Mucosa of rectum (tissue), 2 donors: ENCODE measurements around the gene FHL2.
"Not testable (repeated sequence)": the region's sequence is repeated elsewhere in the genome, so short reads cannot be mapped to it uniquely, and the experiment has no call there.

ENCODE experiments used
- H3K27ac ChIP-seq, 2 donors: one replicate each; pipeline ENCODE4 v1.7.0; 2013; ENCODE audit warnings: inconsistent platforms in 2 of 2, low read depth in 2 of 2, low read length in 2 of 2
- H3K27me3 ChIP-seq, 2 donors: one replicate each; pipeline ENCODE4 v1.7.0; 2013; ENCODE audit warnings: low read length in 2 of 2; ENCODE audit not compliant: control insufficient read depth in 2 of 2, insufficient read depth in 2 of 2
- H3K36me3 ChIP-seq, 2 donors: one replicate each; pipeline ENCODE4 v1.7.0; 2013; ENCODE audit warnings: low read length in 2 of 2; ENCODE audit not compliant: control insufficient read depth in 2 of 2, insufficient read depth in 2 of 2
- H3K4me1 ChIP-seq, 2 donors: one replicate each; pipeline ENCODE4 v1.7.0; 2013; ENCODE audit warnings: low read length in 2 of 2, mild to moderate bottlenecking in 1 of 2; ENCODE audit not compliant: control insufficient read depth in 2 of 2, insufficient read depth in 2 of 2
- H3K4me3 ChIP-seq, 2 donors: one replicate each; pipeline ENCODE4 v1.7.0; 2013; ENCODE audit warnings: low read length in 2 of 2
- H3K9ac ChIP-seq, 2 donors: one replicate each; pipeline ENCODE4 v1.7.0; 2013; ENCODE audit warnings: low read length in 2 of 2, low read depth in 1 of 2, mild to moderate bottlenecking in 1 of 2
- H3K9me3 ChIP-seq, 2 donors: one replicate each; pipeline ENCODE4 v1.7.0; 2013; ENCODE audit warnings: low read length in 2 of 2; ENCODE audit not compliant: control insufficient read depth in 2 of 2
- donor health status: healthy.
- donor health status: Normal muscosa, but diverticular disease.

FHL2 gene

DNA sequence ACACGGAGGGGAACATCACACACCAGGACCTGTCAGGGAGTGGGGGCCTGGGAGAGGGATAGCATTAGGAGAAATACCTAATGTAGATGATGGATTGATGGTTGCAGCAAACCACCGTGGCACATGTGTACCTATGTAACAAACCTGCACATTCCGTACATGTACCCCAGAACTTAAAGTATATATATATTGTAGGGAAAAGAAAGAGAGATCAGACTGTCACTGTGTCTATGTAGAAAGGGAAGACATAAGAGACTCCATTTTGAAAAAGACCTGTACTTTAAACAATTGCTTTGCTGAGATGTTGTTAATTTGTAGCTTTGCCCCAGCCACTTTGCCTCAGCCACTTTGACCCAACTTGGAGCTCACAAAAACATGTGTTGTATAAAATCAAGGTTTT is 26.0 kb upstream of the FHL2 start:
- not testable (repeated sequence) for H3K36me3 ChIP-seq, H3K27ac ChIP-seq, H3K4me1 ChIP-seq, H3K27me3 ChIP-seq, H3K9ac ChIP-seq, H3K9me3 ChIP-seq, H3K4me3 ChIP-seq

DNA sequence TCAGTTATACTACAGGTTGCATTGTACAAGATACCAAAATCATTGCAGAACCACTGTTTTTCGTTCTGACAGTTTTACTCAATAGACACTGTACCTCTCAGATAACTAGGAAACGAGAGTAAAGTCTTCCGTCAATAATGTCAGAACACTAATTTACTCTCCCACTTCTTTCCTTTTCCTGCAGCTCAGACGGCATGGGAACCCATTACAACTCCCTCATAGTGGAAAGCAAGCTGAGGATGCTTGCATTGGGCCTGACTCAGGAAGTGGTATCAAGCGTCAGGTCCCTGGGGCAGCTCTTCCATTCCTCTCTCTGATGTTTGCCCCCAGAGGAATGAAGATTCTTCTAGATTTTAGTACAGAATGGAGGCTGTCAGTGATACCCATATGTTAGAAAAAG is 23.9 kb upstream of the FHL2 start:
- H3K27me3 ChIP-seq, result no peaks in the 10 kb centered on the region

GRCh38 chr2:105421053-105421452 is 22.2 kb upstream of the FHL2 start:
- no peak overlapping the region for H3K27ac ChIP-seq

More for the DNA sequence above, 23.9 kb upstream of the FHL2 start:
- no peaks in the 10 kb centered on the region for H3K36me3 ChIP-seq
- peaks cover 0 to 2% of the 10 kb centered on the region in 2 donors for H3K9me3 ChIP-seq
- H3K27ac ChIP-seq, result no peak overlapping the region
- H3K9ac ChIP-seq, result no peak overlapping the region
- no peak overlapping the region for H3K4me3 ChIP-seq
- H3K4me1 ChIP-seq, result peaks cover 0 to 9% of the 10 kb centered on the region in 2 donors

GRCh38 chr2:105418522-105418921 is 19.7 kb upstream of the FHL2 start:
- Histone ChIP-seq H3K27ac (no peak overlapping the region), H3K4me1 (no peaks in the 10 kb centered on the region), H3K36me3 (no peaks in the 10 kb centered on the region), H3K4me3 (no peak overlapping the region), H3K9me3 (peaks cover 0 to 2% of the 10 kb centered on the region in 2 donors), H3K27me3 (no peaks in the 10 kb centered on the region), H3K9ac (no peak overlapping the region)

More at GRCh38 chr2:105421053-105421452, 22.2 kb upstream of the FHL2 start:
- Histone ChIP-seq H3K27me3 (no peaks in the 10 kb centered on the region), H3K9ac (no peak overlapping the region), H3K9me3 (peaks cover 0 to 2% of the 10 kb centered on the region in 2 donors), H3K4me3 (no peak overlapping the region), H3K4me1 (peaks cover 0 to 2% of the 10 kb centered on the region in 2 donors), H3K36me3 (no peaks in the 10 kb centered on the region)

GRCh38 chr2:105417857-105418436 is 19.1 kb upstream of the FHL2 start:
- H3K27me3 ChIP-seq, result no peaks in the 10 kb centered on the region
- no peak overlapping the region for H3K27ac ChIP-seq
- peaks cover 0 to under 1% of the 10 kb centered on the region in 2 donors for H3K4me1 ChIP-seq
- no peak overlapping the region for H3K9ac ChIP-seq
- no peak overlapping the region for H3K4me3 ChIP-seq
- no peaks in the 10 kb centered on the region for H3K36me3 ChIP-seq
- peaks cover 0 to 2% of the 10 kb centered on the region in 2 donors for H3K9me3 ChIP-seq

- H3K9ac ChIP-seq, result no peak overlapping the region
- H3K27ac ChIP-seq, result no peak overlapping the region
- H3K36me3 ChIP-seq, result no peaks in the 10 kb centered on the region
- no peak overlapping the region for H3K4me3 ChIP-seq
- H3K9me3 ChIP-seq, result peaks cover 0 to 2% of the 10 kb centered on the region in 2 donors
- no peaks in the 10 kb centered on the region for H3K27me3 ChIP-seq
- H3K4me1 ChIP-seq, result peaks cover 0 to 15% of the 10 kb centered on the region in 2 donors
These were observed 17.3 kb upstream of the FHL2 start for GRCh38 chr2:105416156-105416555.

DNA sequence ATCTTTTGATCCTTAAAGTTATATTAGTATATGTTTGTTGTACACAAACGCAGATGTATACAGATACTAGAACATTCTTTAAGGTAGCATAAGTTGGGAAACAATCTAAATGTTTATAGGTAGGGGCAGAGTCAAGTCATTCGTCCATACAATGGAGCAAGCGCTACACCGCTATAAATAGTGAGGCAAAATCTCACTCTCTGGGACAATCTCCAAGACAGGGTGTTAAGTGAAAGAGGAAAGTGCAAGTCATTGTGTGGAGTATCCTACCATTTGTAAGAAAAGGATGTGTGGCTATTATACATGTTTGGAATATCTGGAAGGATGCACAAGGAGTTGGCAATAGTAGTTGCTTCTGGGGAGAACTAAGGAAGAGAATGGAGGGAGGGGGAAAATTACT is 16.2 kb upstream of the FHL2 start:
- no peaks in the 10 kb centered on the region for H3K36me3 ChIP-seq
- no peak overlapping the region for H3K27ac ChIP-seq
- no peak overlapping the region for H3K9ac ChIP-seq
- peaks cover 0 to 15% of the 10 kb centered on the region in 2 donors for H3K4me1 ChIP-seq
- H3K27me3 ChIP-seq, result no peaks in the 10 kb centered on the region
- no peak overlapping the region for H3K4me3 ChIP-seq
- H3K9me3 ChIP-seq, result peaks cover 0 to 2% of the 10 kb centered on the region in 2 donors

GRCh38 chr2:105413206-105413605 is 14.4 kb upstream of the FHL2 start:
- H3K36me3 ChIP-seq, result no peaks in the 10 kb centered on the region
- H3K27me3 ChIP-seq, result peaks cover 0 to 2% of the 10 kb centered on the region in 2 donors
- H3K9ac ChIP-seq, result no peak overlapping the region
- H3K9me3 ChIP-seq, result no peaks in the 10 kb centered on the region
- no peak overlapping the region for H3K4me3 ChIP-seq
- H3K4me1 ChIP-seq, result peaks cover 0 to 15% of the 10 kb centered on the region in 2 donors
- H3K27ac ChIP-seq, result no peak overlapping the region

DNA sequence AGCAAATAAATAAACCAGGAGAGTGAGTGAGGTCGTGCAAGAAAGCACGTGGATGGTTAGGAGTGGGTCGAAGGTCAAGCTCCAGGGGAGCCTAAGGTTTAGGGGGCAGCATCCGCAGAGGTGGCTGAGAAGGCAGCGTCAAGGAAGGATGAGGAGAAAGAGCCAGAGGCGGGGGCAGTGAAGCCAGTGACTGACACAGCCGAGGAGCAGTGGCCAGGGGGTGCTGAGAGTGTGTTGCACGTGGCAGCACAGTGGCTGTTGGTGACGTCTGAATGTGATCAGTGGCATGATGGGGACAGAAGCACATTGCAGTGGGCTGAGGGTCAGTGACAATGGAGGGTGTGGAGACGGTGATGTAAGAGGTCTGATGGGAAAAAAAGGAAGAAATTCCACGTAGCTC is 13.7 kb upstream of the FHL2 start:
- Histone ChIP-seq H3K9ac (no peak overlapping the region), H3K4me3 (no peak overlapping the region), H3K9me3 (no peaks in the 10 kb centered on the region), H3K27me3 (peaks cover 0 to 2% of the 10 kb centered on the region in 2 donors), H3K27ac (peak overlapping the region; percentile 50 to 64), H3K4me1 (peaks cover 0 to 15% of the 10 kb centered on the region in 2 donors), H3K36me3 (no peaks in the 10 kb centered on the region)

DNA sequence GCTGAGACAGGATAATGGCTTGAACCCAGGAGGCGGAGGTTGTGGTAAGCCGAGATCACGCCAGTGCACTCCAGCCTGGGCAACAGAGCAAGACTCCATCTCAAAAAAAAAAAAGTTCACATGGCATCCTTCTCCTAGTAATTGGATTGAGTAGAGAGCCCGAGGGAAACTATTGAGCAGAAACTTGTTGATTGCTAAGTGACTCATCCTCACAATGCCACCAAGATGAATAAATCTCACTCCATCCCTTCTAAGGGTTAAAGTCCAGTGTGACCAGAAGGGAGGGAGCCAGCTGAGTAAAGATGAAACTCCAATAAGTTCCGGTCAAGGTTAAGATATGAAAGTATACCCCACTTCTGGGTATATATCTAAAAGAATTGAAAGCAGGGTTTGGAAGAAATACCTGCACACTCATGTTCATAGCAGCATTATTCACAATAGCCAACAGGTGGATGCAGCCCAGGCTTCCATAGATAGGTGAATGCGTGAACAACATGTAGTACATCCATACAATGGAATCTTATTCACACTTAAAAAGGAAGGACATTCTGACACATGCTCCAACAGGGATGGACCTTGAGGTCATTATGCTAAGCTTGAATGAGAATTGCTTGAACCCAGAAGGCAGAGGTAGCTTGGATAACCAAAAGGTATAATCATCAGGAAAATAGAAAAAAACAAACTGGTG is 13.0 kb upstream of the FHL2 start:
- Histone ChIP-seq H3K4me3 (no peak overlapping the region), H3K9me3 (no peaks in the 10 kb centered on the region), H3K4me1 (peaks cover 0 to 15% of the 10 kb centered on the region in 2 donors), H3K27ac (peak overlapping the region; percentile 50 to 64), H3K9ac (no peak overlapping the region), H3K36me3 (no peaks in the 10 kb centered on the region), H3K27me3 (peaks cover 0 to 2% of the 10 kb centered on the region in 2 donors)
